ENCODE data around the gene AGBL4. TPM values are rescaled to one million over a fixed set of nuclear protein-coding genes. Genes with fewer than 3 reads are reported as not detected.

AGBL4 gene
- total RNA-seq, 1 experiment from 2014 or later = not detected

GRCh38 chr1:49028396-49028795, 995.4 kb downstream of the AGBL4 start:
- Mint-ChIP-seq H3K27ac (ENCODE audit: unreplicated experiment) (no peak overlapping the region), H3K4me1 (ENCODE audit: low read depth, unreplicated experiment) (no peaks in the 10 kb centered on the region), H3K4me3 (ENCODE audit: unreplicated experiment) (no peak overlapping the region), H3K36me3 (ENCODE audit: insufficient read depth, unreplicated experiment) (no peaks in the 10 kb centered on the region), H3K27me3 (ENCODE audit: insufficient read depth, unreplicated experiment) (no peaks in the 10 kb centered on the region), H3K9me3 (ENCODE audit: unreplicated experiment) (peaks cover 34% of the 10 kb centered on the region)
- POLR2A ChIA-PET = no interaction called here
- intact Hi-C loops (cut with micrococcal nuclease; ENCODE audit: unreplicated experiment) = no loop called here
- H3K9me3 ChIP-seq = peaks cover 8% of the 10 kb centered on the region; the same call in 1 of the 2 replicates
- no peaks in the 10 kb centered on the region for H3K4me1 ChIP-seq
- CTCF ChIA-PET = no interaction called here
- no TSS peak for BruUV-seq (replicated peaks)
- DNase-seq = no peak
- no peaks in the 10 kb centered on the region for H3K36me3 ChIP-seq (ENCODE audit: control insufficient read depth, insufficient read depth, low read length)
- no peaks in the 10 kb centered on the region for H3K27me3 ChIP-seq (replicated peaks; ENCODE audit: control insufficient read depth, insufficient read depth, low read length)
- no peak for TF ChIP-seq CTCF (IDR thresholded peaks at IDR 0.05; ENCODE audit: insufficient read depth in 1 of 2, low read depth in 1 of 2, low read length in 1 of 2, severe bottlenecking in 1 of 2, unreplicated experiment in 1 of 2)
- H3K4me3 ChIP-seq (ENCODE audit: low read depth, low read length) = no peak overlapping the region

GRCh38 chr1:49026230-49026811, 997.4 kb downstream of the AGBL4 start:
- Histone ChIP-seq H3K4me3 (ENCODE audit: low read depth, low read length) (no peak overlapping the region), H3K36me3 (ENCODE audit: control insufficient read depth, insufficient read depth, low read length) (no peaks in the 10 kb centered on the region), H3K9me3 (peaks cover 8% of the 10 kb centered on the region; the same call in 1 of the 2 replicates), H3K4me1 (no peaks in the 10 kb centered on the region), H3K27me3 (replicated peaks; ENCODE audit: control insufficient read depth, insufficient read depth, low read length) (no peaks in the 10 kb centered on the region)
- POLR2A ChIA-PET = no interaction called here
- CTCF ChIA-PET = no interaction called here
- no peak for TF ChIP-seq CTCF (IDR thresholded peaks at IDR 0.05; ENCODE audit: insufficient read depth in 1 of 2, low read depth in 1 of 2, low read length in 1 of 2, severe bottlenecking in 1 of 2, unreplicated experiment in 1 of 2)
- no TSS peak for BruUV-seq (replicated peaks)
- Mint-ChIP-seq H3K4me3 (ENCODE audit: unreplicated experiment) (no peak overlapping the region), H3K27ac (ENCODE audit: unreplicated experiment) (no peak overlapping the region), H3K27me3 (ENCODE audit: insufficient read depth, unreplicated experiment) (no peaks in the 10 kb centered on the region), H3K4me1 (ENCODE audit: low read depth, unreplicated experiment) (no peaks in the 10 kb centered on the region), H3K9me3 (ENCODE audit: unreplicated experiment) (peaks cover 24% of the 10 kb centered on the region), H3K36me3 (ENCODE audit: insufficient read depth, unreplicated experiment) (no peaks in the 10 kb centered on the region)
- intact Hi-C loops (cut with micrococcal nuclease; ENCODE audit: unreplicated experiment) = no loop called here
- no peak for DNase-seq

GRCh38 chr1:49016030-49016977, 1007.5 kb downstream of the AGBL4 start:
- no peaks in the 10 kb centered on the region for H3K27me3 ChIP-seq (replicated peaks; ENCODE audit: control insufficient read depth, insufficient read depth, low read length)
- BruUV-seq (replicated peaks) = no TSS peak
- H3K36me3 Mint-ChIP-seq (ENCODE audit: insufficient read depth, unreplicated experiment) = no peaks in the 10 kb centered on the region
- no peaks in the 10 kb centered on the region for H3K4me1 Mint-ChIP-seq (ENCODE audit: low read depth, unreplicated experiment)
- intact Hi-C loops (cut with micrococcal nuclease; ENCODE audit: unreplicated experiment) = no loop called here
- no peak for TF ChIP-seq CTCF (IDR thresholded peaks at IDR 0.05; ENCODE audit: insufficient read depth in 1 of 2, low read depth in 1 of 2, low read length in 1 of 2, severe bottlenecking in 1 of 2, unreplicated experiment in 1 of 2)
- no peak overlapping the region for H3K4me3 Mint-ChIP-seq (ENCODE audit: unreplicated experiment)
- no peaks in the 10 kb centered on the region for H3K27me3 Mint-ChIP-seq (ENCODE audit: insufficient read depth, unreplicated experiment)
- no peak for DNase-seq
- ChIA-PET POLR2A (no interaction called here), CTCF (no interaction called here)
- H3K9me3 ChIP-seq = no peaks in the 10 kb centered on the region
- no peaks in the 10 kb centered on the region for H3K9me3 Mint-ChIP-seq (ENCODE audit: unreplicated experiment)
- no peaks in the 10 kb centered on the region for H3K4me1 ChIP-seq
- no peak overlapping the region for H3K27ac Mint-ChIP-seq (ENCODE audit: unreplicated experiment)
- H3K4me3 ChIP-seq (ENCODE audit: low read depth, low read length) = no peak overlapping the region
- H3K36me3 ChIP-seq (ENCODE audit: control insufficient read depth, insufficient read depth, low read length) = no peaks in the 10 kb centered on the region
